Measurements from ENCODE around the gene REXO2. TPM values are rescaled to one million over a fixed set of nuclear protein-coding genes. Genes with fewer than 3 reads are reported as not detected.

The REXO2 gene
- total RNA-seq (10 to 100 TPM; 44.1 to 77.4 (median 61.9) TPM), polyA plus RNA-seq (10 to 100 TPM; 57.4 to 67.8 (median 67.5) TPM)
- long read RNA-seq, donor 1, transcript REXO2-220 (7 exons, 1,158 nt) = major isoform, 43 of 49 reads
- long read RNA-seq, donor 1, partial matches to known transcripts = 0 of 49 reads
- long read RNA-seq, donor 1, other reads (novel, unspliced or antisense) = 4 of 49 reads
- long read RNA-seq, donor 2, transcript REXO2-220 (7 exons, 1,158 nt) = major isoform, 41 of 67 reads
- long read RNA-seq, donor 2, partial matches to known transcripts = 0 of 67 reads
- long read RNA-seq, donor 2, other reads (novel, unspliced or antisense) = 21 of 67 reads

DNA sequence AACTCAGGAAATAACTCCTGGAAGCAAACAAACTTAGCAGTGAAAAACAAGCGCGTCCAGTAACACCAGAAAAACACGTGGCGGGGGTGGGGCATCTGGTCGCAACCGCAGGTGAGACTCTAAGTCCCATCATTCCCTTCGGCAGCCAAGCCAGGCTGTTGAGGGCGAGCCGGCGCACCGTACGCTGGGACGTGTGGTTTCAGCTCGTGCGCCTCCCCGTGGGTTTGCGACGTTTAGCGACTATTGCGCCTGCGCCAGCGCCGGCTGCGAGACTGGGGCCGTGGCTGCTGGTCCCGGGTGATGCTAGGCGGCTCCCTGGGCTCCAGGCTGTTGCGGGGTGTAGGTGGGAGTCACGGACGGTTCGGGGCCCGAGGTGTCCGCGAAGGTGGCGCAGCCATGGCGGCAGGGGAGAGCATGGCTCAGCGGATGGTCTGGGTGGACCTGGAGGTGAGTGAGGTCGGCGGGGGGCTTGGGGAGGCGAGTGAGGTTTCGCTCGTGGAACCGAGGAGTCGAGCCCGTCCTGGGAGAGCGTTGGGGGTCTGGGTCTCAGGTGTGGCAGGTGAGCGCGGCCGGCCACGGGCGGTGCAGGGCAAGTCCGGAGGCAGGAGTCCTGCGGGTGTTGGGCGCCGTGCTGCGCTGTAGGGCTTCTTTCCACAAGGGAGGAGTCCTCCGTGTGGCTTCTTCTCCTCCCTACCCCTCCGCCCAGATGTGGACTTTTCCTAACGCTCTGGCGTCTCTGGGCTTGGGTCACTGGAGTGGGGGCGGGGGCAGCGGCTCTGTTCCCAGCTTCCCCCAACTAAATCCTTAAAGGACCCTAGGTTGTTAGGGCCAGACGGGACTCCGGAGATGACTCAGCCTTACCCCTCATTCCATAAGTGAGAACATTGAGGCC, at the start of gene REXO2:
Gene REXO2 (plus strand): TSS at position 239 of the 892 bp plus-strand sequence. CDS start 62 bp downstream, at position 301.
- H3K36me3 ChIP-seq (ENCODE audit: insufficient read depth in 1 of 2, low read depth in 1 of 2) = peaks cover 4 to 11% of the 10 kb centered on the region in 2 donors
- H3K4me3 ChIP-seq = peak within 1 kb of the TSS; percentile 92
- DNase-seq (peak; percentile 95 to 98), ATAC-seq (peak; percentile 96 to 98 (median 98))
- H3K4me1 ChIP-seq = peaks cover 23% of the 10 kb centered on the region
- TF ChIP-seq CTCF (IDR thresholded peaks at IDR 0.05) = peak; percentile 23
- 0 to 1% (median 0%) methylated on average over 49 to 64 of the region's 64 CpGs for WGBS, 3 donors
- intact Hi-C loops (cut with DNase I) = loop anchor here (1.0 to 5.0 kb wide), 3 partner anchors 37 to 93 kb away; partner anchors contain the start of genes C11orf71 (in 2 of the 2) and RBM7 (in 2 of the 2)
- no peaks in the 10 kb centered on the region for H3K9me3 ChIP-seq
- no peaks in the 10 kb centered on the region for H3K27me3 ChIP-seq (ENCODE audit: insufficient read depth in 3 of 3, low read length in 2 of 3)
- peak within 1 kb of the TSS; percentile 85 for H3K27ac ChIP-seq

DNA sequence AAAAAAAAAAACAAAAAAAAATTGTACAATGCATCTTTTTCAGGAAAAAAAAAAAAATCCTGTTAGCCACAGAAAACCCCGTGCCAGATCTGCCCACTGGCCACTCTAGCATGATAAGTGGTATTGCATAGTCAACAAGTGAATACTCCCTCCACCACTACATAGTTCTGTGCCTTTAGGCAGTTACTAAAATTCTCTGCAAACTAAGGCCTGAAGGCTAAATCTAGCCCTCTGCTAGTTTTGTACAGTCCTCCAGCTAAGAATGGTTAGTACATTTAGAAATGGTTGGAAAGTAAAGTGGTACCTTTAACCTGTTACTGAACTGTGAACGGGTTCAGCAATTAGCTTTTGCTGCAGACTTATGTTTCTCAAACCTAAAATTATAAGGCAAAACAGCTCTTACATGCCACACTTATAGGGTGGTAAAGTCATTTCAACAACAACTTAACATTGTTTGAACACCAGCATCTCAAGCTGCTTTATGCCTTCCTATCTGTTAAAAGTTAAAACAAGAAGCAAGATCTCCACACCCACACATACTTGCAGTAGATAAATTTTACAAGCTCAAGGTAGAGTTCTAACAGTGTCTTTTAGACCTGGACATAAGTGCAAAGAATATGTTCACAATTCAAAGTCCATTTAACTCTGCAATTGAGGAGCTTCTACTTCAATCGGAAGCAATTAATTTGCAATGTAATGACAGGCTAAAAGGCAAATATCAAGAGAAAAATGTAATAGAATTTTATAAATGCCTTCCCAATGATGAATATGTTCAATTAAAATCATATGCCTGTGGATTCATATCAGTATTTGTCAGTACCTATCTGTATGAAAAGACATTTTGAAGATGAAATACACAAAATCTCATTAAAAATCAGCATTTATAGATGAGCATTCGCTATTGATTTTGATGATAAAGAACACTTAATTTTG, 46.3 kb upstream of the REXO2 start:
- no peak for TF ChIP-seq CTCF (IDR thresholded peaks at IDR 0.05)
- Histone ChIP-seq H3K27ac (no peak overlapping the region), H3K4me1 (peaks cover 6% of the 10 kb centered on the region), H3K27me3 (ENCODE audit: insufficient read depth in 3 of 3, low read length in 2 of 3) (no peaks in the 10 kb centered on the region), H3K4me3 (no peak overlapping the region), H3K36me3 (ENCODE audit: insufficient read depth in 1 of 2, low read depth in 1 of 2) (no peaks in the 10 kb centered on the region), H3K9me3 (no peaks in the 10 kb centered on the region)
- DNase-seq (no peak), ATAC-seq (no peak)
- intact Hi-C loops (cut with DNase I) = no loop called here
- WGBS, 3 donors = 81 to 92% (median 82%) methylated on average over 4 of the region's 4 CpGs

GRCh38 chr11:114395736-114396135, 43.5 kb upstream of the REXO2 start:
- ATAC-seq (no peak), DNase-seq (no peak)
- Histone ChIP-seq H3K27ac (no peak overlapping the region), H3K27me3 (ENCODE audit: insufficient read depth in 3 of 3, low read length in 2 of 3) (no peaks in the 10 kb centered on the region), H3K4me3 (no peak overlapping the region), H3K9me3 (no peaks in the 10 kb centered on the region), H3K36me3 (ENCODE audit: insufficient read depth in 1 of 2, low read depth in 1 of 2) (no peaks in the 10 kb centered on the region), H3K4me1 (peaks cover 18% of the 10 kb centered on the region)
- intact Hi-C loops (cut with DNase I) = loop anchor here in 1 of 2 donors (5.0 kb wide), 1 partner anchor 48 kb away; no protein-coding TSS in a partner anchor
- TF ChIP-seq CTCF (IDR thresholded peaks at IDR 0.05) = peak; percentile 11
- 34 to 59% (median 43%) methylated on average over 3 of the region's 3 CpGs for WGBS, 3 donors

GRCh38 chr11:114396916-114397315, 42.4 kb upstream of the REXO2 start:
- intact Hi-C loops (cut with DNase I) = loop anchor here in 1 of 2 donors (5.0 kb wide), 1 partner anchor 50 kb away; no protein-coding TSS in a partner anchor
- ATAC-seq (no peak), DNase-seq (no peak)
- Histone ChIP-seq H3K27me3 (ENCODE audit: insufficient read depth in 3 of 3, low read length in 2 of 3) (no peaks in the 10 kb centered on the region), H3K4me1 (peaks cover 18% of the 10 kb centered on the region), H3K36me3 (ENCODE audit: insufficient read depth in 1 of 2, low read depth in 1 of 2) (no peaks in the 10 kb centered on the region), H3K4me3 (no peak overlapping the region), H3K9me3 (no peaks in the 10 kb centered on the region), H3K27ac (no peak overlapping the region)
- TF ChIP-seq CTCF (IDR thresholded peaks at IDR 0.05) = no peak

All from psoas muscle (tissue), 8 donors.